TTC549 (cell line): ENCODE results near the gene PTPRN.

Source experiments
- FAIRE-seq: peaks from 2 replicates; lab custom pipeline; 2012; peaks lifted over from hg19 to GRCh38; lab: Jason Lieb, UNC

The PTPRN gene

GRCh38 chr2:219243291-219243761, 65.9 kb downstream of the PTPRN start:
- FAIRE-seq, result no peak
